Stomach (tissue), 9 donors: ENCODE data around the gene PRKCH. TPM values are rescaled to one million over a fixed set of nuclear protein-coding genes. Genes with fewer than 3 reads are reported as not detected.
"Not testable (repeated sequence)": the region's sequence is repeated elsewhere in the genome, so short reads cannot be mapped to it uniquely, and the experiment has no call there.

Source experiments
- DNase-seq, 2 donors: peaks; one replicate each; pipeline versions ENCODE4 v3.0.0 to v3.0.0-alpha.2; 2013 to 2019
- H3K27ac ChIP-seq, 5 donors: fragments of 200-600 bp in 4 of 5; sonication (generic) in 4 of 5; one replicate each; pipeline ENCODE4 v1.5.1; 2013 to 2019; ENCODE audit warnings: mild to moderate bottlenecking in 1 of 5, moderate library complexity in 1 of 5
- H3K27me3 ChIP-seq, 3 donors: fragments of 200-600 bp; sonication (generic); one replicate each; pipeline ENCODE4 v1.5.1; 2017 to 2019; ENCODE audit warnings: mixed run types in 1 of 3
- H3K36me3 ChIP-seq, 4 donors: fragments of 200-600 bp; sonication (generic); 1 replicate in 3 of 4; 2 replicates in 1 of 4; pipeline ENCODE4 v1.5.1; 2016 to 2019
- H3K4me1 ChIP-seq, 4 donors: fragments of 200-600 bp; sonication (generic); one replicate each; pipeline ENCODE4 v1.5.1; 2016 to 2019
- H3K4me3 ChIP-seq, 4 donors: fragments of 200-600 bp; sonication (generic) in 3 of 4; one replicate each; pipeline ENCODE4 v1.5.1; 2016 to 2019; ENCODE audit warnings: mild to moderate bottlenecking in 1 of 4
- H3K9me3 ChIP-seq, 4 donors: fragments of 200-600 bp; sonication (generic); one replicate each; pipeline ENCODE4 v1.5.1; 2016 to 2019
- EP300 ChIP-seq: sonication (generic); formaldehyde crosslinking; IDR thresholded peaks from one replicate; pipeline ENCODE4 v1.6.1; 2017; ENCODE audit warnings: antibody characterized with exemption
- POLR2A ChIP-seq, 4 donors: fragments of 450-650 bp; IDR thresholded peaks; one replicate each; pipeline ENCODE4 v1.6.1; 2016; ENCODE audit warnings: antibody characterized with exemption in 4 of 4, control low read depth in 2 of 4, mild to moderate bottlenecking in 1 of 4, moderate library complexity in 1 of 4
- POLR2AphosphoS5 ChIP-seq, 3 donors: sonication (generic); formaldehyde crosslinking; IDR thresholded peaks; one replicate each; pipeline ENCODE4 v1.6.1; 2016; ENCODE audit warnings: antibody characterized with exemption in 3 of 3
- WGBS, 5 donors: extraction: QIAGEN DNeasy Blood & Tissue Kit in 3 of 5; methylation state at CpG; one replicate each; pipeline versions ENCODE4 v1.1.5 to v1.1.7; 2013 to 2018; 5-methylcytosine and 5-hydroxymethylcytosine counted together
- intact Hi-C: fragments of 100-400 bp; cut with DNase I; formaldehyde crosslinking; loops from one replicate; pipeline ENCODE4 v1.15.1; 2023; ENCODE audit warnings: low total_unique reads
- polyA plus RNA-seq, 3 donors: library from polyadenylated mRNA; stranded (reverse); fragments of 200-250 nt; gene quantifications; one replicate each; pipeline ENCODE4 v1.2.3, GENCODE V29; 2013
- total RNA-seq, 5 donors: library from RNA; depleted of rRNA; stranded (reverse); fragments of >200 nt; gene quantifications; one replicate each; pipeline versions ENCODE4 v1.1.0 to v1.2.3, GENCODE V29; 2014 to 2016
- TF ChIP-seq, protein P1 (sequence below), 7 experiments: fragments of 450-650 bp in 4 of 7; fragments of 200-600 bp in 3 of 7; sonication (generic) in 3 of 7; IDR thresholded peaks; one replicate each; pipeline ENCODE4 v1.5.1; 2016 to 2019; ENCODE audit warnings: antibody characterized with exemption in 7 of 7, control low read depth in 2 of 7, mild to moderate bottlenecking in 1 of 7
- donor health status: healthy with polysubstance abuse.
- donor health status: Bipolar disorder and iron deficiency.
- donor health status: healthy.

The PRKCH gene
- total and polyA plus RNA-seq, 8 donors = 5.5 to 84.0 (median 14.7) TPM

DNA sequence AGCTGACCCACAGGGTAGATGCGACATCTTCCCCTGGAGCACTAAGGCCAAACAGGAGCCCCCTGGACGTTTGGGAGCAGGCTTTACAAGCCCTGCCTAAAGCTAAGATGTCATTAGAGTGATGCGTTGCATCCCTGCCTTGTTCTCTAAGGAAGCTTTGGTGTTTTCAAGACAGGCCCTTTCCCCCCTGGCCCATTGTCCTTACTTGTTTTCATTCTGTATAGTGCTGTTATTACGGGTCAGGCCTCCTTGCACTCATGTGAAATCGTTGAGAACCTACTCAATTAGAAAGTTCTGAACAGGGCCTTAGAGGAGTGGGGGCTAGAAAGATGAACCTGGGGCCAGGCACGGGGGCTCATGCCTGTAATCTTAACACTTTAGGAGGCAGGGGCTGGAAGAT is 1.7 kb upstream of the PRKCH start:
- no peaks in the 10 kb centered on the region for H3K36me3 ChIP-seq
- H3K4me3 ChIP-seq = no peak overlapping the region
- H3K9me3 ChIP-seq = no peaks in the 10 kb centered on the region
- H3K27ac ChIP-seq = no peak overlapping the region
- intact Hi-C loops = no loop called here
- peaks cover 4 to 27% (median 19%) of the 10 kb centered on the region in 4 donors for H3K4me1 ChIP-seq
- peaks cover 0 to 35% (median 10%) of the 10 kb centered on the region in 3 donors for H3K27me3 ChIP-seq
- no peak for DNase-seq
- TF ChIP-seq POLR2AphosphoS5 (IDR thresholded peaks at IDR 0.05) (no peak), POLR2A (IDR thresholded peaks at IDR 0.05) (no peak), EP300 (no peak)
- TF ChIP-seq, protein P1, sequence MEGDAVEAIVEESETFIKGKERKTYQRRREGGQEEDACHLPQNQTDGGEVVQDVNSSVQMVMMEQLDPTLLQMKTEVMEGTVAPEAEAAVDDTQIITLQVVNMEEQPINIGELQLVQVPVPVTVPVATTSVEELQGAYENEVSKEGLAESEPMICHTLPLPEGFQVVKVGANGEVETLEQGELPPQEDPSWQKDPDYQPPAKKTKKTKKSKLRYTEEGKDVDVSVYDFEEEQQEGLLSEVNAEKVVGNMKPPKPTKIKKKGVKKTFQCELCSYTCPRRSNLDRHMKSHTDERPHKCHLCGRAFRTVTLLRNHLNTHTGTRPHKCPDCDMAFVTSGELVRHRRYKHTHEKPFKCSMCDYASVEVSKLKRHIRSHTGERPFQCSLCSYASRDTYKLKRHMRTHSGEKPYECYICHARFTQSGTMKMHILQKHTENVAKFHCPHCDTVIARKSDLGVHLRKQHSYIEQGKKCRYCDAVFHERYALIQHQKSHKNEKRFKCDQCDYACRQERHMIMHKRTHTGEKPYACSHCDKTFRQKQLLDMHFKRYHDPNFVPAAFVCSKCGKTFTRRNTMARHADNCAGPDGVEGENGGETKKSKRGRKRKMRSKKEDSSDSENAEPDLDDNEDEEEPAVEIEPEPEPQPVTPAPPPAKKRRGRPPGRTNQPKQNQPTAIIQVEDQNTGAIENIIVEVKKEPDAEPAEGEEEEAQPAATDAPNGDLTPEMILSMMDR (IDR thresholded peaks at IDR 0.05) = no peak
- 64 to 84% (median 78%) methylated on average over 6 of the region's 6 CpGs for WGBS, 5 donors

DNA sequence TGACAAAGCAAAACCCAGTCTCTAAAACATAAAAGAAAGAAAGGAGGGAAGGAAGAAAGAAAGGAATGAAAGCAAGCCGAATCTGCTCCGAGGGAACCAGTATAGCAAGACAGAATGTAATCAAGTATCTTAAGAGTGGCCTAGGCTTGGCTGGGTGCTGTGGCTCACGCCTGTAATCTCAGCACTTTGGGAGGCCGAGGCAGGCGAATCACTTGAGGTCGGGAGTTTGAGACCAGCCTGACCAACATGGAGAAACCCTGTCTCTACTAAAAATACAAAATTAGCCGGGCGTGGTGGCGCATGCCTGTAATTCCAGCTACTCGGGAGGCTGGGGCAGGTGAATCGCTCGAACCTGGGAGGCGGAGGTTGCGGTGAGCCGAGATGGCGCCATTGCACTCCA is 1.2 kb upstream of the PRKCH start:
- H3K4me3 ChIP-seq, H3K36me3 ChIP-seq, DNase-seq, H3K9me3 ChIP-seq, H3K27ac ChIP-seq, intact Hi-C loops: not testable (repeated sequence)
- Histone ChIP-seq H3K4me1 (peaks cover 4 to 27% (median 19%) of the 10 kb centered on the region in 4 donors), H3K27me3 (peaks cover 0 to 35% (median 10%) of the 10 kb centered on the region in 3 donors)
- 87 to 94% (median 88%) methylated on average over 16 of the region's 16 CpGs for WGBS, 5 donors

DNA sequence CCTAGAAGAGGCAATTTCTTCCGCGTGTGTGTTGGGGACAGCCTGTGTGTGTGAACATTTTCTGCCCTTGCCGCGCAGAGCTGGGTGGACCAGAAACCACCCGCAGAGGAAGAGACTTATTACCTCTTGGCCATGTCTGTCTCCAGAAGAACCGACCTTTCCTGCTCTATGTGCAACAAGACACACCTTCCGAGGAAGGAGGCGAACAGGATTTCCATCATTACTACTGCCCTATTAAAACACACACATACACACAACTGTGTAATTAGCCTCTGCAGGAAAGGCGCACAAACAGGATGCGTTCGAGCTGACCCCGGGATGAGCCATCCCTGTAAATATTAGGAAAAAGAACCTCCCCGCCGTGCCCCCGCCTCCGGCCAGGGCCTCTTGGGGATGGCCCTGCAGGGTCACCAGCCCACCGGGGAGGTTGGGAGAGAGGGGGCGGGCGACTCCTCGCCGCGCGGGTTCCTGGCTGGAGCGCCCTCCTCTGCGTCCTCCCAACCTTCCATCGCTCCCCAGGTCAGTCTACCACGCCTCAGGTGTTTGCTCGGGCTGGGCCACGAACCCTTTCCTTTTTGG is 484 bp upstream of the PRKCH start:
- DNase-seq = peak in 1 of 2 donors; percentile 46
- Histone ChIP-seq H3K4me1 (peaks cover 4 to 27% (median 19%) of the 10 kb centered on the region in 4 donors), H3K27me3 (peaks cover 0 to 35% (median 10%) of the 10 kb centered on the region in 3 donors), H3K36me3 (no peaks in the 10 kb centered on the region), H3K9me3 (no peaks in the 10 kb centered on the region), H3K4me3 (peak overlapping the region; percentile 59 to 71 (median 67)), H3K27ac (peak overlapping the region; percentile 68 to 87 (median 80))
- intact Hi-C loops = no loop called here
- TF ChIP-seq POLR2AphosphoS5 (IDR thresholded peaks at IDR 0.05) (no peak), POLR2A (IDR thresholded peaks at IDR 0.05) (no peak), EP300 (no peak)
- TF ChIP-seq, protein P1 (IDR thresholded peaks at IDR 0.05) = no peak
- 23 to 68% (median 30%) methylated on average over 10 to 29 of the region's 29 CpGs for WGBS, 5 donors

DNA sequence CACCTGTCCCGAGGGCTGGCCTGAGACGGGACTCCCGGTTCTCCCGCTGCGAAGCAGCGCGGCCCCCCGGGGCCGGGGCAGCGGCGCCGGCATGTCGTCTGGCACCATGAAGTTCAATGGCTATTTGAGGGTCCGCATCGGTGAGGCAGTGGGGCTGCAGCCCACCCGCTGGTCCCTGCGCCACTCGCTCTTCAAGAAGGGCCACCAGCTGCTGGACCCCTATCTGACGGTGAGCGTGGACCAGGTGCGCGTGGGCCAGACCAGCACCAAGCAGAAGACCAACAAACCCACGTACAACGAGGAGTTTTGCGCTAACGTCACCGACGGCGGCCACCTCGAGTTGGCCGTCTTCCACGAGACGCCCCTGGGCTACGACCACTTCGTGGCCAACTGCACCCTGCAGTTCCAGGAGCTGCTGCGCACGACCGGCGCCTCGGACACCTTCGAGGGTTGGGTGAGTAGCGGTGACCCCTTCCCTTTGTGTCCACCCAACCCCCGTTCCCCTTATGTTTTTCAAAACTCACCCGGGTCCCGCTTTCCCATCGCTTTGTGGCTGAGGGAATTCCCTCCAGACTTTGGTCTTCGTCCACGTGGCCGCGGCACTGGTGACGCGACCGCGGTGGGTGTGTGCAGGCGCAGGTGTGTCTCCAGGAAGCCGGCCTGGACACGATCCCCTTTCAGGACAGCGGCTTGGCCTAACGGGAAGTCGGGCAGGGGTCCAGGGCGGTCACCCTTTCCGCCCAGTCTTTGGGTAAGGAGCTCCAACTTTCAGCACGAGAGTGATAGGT is 826 bp downstream of the PRKCH start:
- TF ChIP-seq POLR2AphosphoS5 (IDR thresholded peaks at IDR 0.05) = peak; percentile 17 to 25 (median 19)
- TF ChIP-seq, protein P1 (IDR thresholded peaks at IDR 0.05) = no peak
- Histone ChIP-seq H3K4me1 (peaks cover 4 to 27% (median 19%) of the 10 kb centered on the region in 4 donors), H3K36me3 (no peaks in the 10 kb centered on the region), H3K27me3 (peaks cover 0 to 35% (median 10%) of the 10 kb centered on the region in 3 donors), H3K27ac (peak overlapping the region; percentile 68 to 87 (median 80)), H3K4me3 (peak overlapping the region; percentile 59 to 71 (median 67)), H3K9me3 (no peaks in the 10 kb centered on the region)
- peak; percentile 73 to 83 for DNase-seq
- 0 to 5% (median 2%) methylated on average over 37 to 63 of the region's 63 CpGs for WGBS, 5 donors
- intact Hi-C loops = no loop called here
